GM12891 (cell line): Measurements from ENCODE around the gene DNM2.

Source experiments
- POLR2A ChIP-seq: IDR thresholded peaks from 2 replicates; pipeline ENCODE4 v1.6.1; 2011; ENCODE audit warnings: low read depth, low read length, control low read depth
- POLR2AphosphoS5 ChIP-seq: IDR thresholded peaks from 2 replicates; pipeline ENCODE4 v1.6.1; 2011; ENCODE audit warnings: low read depth, low read length, control low read depth
- SPI1 ChIP-seq: IDR thresholded peaks from 2 replicates; pipeline ENCODE4 v1.6.1; 2011; ENCODE audit warnings: low read depth, low read length, control low read depth
- TAF1 ChIP-seq: IDR thresholded peaks from 2 replicates; pipeline ENCODE4 v1.6.1; 2011; ENCODE audit warnings: low read depth, low read length, control low read depth

- no peak for TF ChIP-seq POLR2AphosphoS5
- no peak for TF ChIP-seq POLR2A
- no peak for TF ChIP-seq TAF1
- no peak for TF ChIP-seq SPI1
Measured at GRCh38 chr19:10726268-10726667, 8.4 kb downstream of the DNM2 start.
